Hematopoietic multipotent progenitor cell treated with erythropoietin and hydrocortisone succinate and interleukin-3 and kit ligand, for 17 days (in vitro differentiated cells): ENCODE measurements around the gene CHST11.
"Not testable (repeated sequence)": the region's sequence is repeated elsewhere in the genome, so short reads cannot be mapped to it uniquely, and the experiment has no call there.

Source experiments
- DNase-seq: peaks from one replicate; pipeline ENCODE4 v3.0.0-alpha.2; 2015; ENCODE audit warnings: low spot score

CHST11 gene

GRCh38 chr12:104769144-104769561 is 312.4 kb downstream of the CHST11 start:
- no peak for DNase-seq

DNA sequence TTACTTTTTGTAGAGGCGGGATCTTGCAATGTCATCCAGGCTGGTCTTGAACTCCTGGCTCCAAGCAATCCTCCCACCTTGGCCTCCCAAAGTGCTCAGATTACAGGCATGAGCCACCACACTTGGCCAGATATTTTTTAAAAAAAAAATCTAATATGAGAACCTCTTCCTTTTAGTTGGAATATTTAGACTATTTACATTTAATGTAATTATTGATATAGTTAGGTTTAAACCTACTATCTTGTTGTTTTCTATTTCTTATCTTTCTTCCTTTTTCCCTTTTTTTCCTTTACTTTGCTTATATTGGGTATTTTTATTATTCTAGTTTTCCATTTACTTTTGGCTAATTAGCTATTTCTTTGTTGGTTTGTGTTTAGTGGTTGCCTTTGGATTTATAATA is 315.6 kb downstream of the CHST11 start:
- no peak for DNase-seq

- DNase-seq: no peak
Measured at GRCh38 chr12:104775731-104776231, 319.0 kb downstream of the CHST11 start.

- no peak for DNase-seq
Measured at GRCh38 chr12:104779134-104779533, 322.4 kb downstream of the CHST11 start.

GRCh38 chr12:104782296-104782695 is 325.5 kb downstream of the CHST11 start:
- no peak for DNase-seq

GRCh38 chr12:104784592-104784991 is 327.8 kb downstream of the CHST11 start:
- DNase-seq: no peak

DNA sequence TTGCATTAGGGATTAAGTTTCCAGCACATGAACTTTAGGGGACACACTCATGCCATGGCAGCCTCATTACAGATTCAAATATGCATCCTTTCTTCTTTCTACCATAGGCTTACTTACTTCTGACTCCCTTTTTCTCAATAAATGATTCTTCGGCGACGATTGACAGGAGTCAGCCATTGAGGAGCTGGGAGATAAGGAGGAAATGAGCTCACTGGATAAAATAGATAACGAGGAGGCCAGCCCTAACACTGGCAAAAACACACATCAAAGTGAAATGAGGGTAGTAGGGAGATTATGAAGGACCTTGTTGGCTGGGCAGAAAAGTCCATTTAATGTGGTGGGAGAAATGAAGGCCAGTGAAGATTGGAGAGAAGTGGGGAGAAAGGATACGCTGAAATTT is 329.1 kb downstream of the CHST11 start:
- no peak for DNase-seq

DNA sequence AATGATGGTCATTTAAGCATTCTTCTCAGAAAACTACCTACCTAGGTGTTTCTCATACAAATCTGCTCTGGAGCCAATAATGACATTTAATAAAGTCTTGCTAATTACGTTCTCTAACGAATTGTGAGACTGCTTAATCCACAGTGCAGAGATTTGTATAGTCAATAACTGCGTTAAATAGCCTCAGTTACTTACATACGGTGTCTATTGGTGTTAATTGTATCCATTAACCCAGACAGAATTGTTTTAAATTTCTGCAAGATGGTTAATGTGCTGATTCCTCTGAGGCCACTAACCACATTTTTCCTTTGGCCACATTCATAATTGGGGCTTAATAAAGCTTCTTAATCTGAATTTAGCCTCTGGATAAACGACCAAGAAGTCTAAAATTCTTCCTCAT is 329.6 kb downstream of the CHST11 start:
- no peak for DNase-seq

DNA sequence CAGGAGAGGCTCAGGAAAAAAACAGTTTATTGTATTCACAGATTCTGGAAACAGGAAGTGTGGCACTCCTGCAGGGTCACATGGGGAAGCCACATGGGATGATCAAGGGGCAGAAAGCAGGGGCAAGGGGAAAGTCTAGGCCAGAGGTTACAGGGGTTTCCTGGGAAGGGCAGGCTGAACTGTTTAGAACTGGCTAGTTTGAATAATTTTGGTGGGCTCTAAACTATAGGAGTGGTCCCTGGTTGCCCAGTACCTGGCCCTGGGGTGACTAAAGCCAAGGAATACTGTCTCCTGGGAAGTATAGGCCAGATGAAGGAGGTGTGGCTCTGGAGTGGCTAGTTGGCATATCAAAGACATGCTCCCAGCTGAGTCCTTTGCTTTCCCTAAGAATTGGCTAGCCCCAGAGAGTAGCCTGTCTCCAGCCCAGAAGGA is 332.1 kb downstream of the CHST11 start:
- no peak for DNase-seq

DNA sequence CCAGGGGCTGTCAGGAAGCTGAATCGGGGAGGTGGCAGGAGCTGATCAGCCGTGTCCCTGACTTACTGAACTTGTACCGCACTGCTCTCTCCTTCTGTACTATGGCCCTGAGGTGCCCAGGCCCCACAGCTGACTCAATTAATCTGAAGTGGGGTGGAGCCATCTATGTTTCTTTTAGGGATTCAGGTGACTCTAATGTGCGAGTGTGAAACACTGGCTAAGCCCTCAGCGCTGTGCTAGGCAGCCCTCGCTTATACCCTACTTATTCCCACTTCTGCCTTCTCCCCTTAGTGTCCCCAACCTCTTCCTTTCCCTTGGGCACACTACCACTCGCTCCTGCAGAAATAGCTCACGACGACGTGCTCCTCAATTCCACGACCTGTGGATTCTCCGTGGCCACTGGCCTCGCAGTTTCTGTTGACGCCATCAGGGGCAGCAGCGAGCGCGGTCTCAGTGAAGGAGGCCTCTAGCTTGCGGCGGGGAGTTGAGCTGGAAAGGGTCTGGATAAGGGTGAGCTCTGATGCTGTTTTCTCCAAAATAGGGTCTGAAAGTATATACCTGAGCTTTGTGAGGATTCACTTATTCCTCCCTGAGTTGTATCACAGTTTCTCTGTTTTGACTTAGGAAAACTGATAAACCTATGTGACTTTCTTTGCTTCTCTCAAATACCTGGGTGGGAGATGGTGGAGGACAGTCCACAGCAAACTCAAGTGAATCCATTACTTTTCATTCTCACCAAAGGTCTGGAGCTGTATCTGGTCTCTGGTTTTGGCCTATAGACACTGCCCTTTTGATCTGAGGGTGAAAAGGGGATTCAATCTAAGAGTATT is 333.8 kb downstream of the CHST11 start:
- DNase-seq: peak; percentile 24

- no peak for DNase-seq
Measured at GRCh38 chr12:104792570-104792969, 335.8 kb downstream of the CHST11 start.

GRCh38 chr12:104793285-104793684 is 336.5 kb downstream of the CHST11 start:
- no peak for DNase-seq

- DNase-seq: no peak
Measured at GRCh38 chr12:104793968-104794367, 337.2 kb downstream of the CHST11 start.

DNA sequence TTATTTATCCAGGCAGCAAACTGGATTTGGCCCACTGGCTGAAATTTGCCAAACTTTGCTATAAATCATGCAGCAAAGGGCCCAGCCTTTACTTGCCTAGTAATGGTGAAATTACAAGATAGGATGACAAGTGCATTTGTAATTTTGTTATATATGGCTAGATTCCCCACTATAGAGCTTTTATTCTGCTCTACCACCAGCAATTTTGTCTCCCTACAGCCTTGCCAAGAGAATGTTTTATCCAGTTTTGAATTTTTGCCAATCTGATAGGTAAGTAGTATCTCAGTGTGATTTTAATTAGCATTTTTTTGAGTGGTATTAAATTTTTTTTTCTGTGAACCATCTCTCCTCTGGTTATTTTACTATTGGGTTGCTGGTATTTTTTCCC is 339.7 kb downstream of the CHST11 start:
- DNase-seq: no peak

DNA sequence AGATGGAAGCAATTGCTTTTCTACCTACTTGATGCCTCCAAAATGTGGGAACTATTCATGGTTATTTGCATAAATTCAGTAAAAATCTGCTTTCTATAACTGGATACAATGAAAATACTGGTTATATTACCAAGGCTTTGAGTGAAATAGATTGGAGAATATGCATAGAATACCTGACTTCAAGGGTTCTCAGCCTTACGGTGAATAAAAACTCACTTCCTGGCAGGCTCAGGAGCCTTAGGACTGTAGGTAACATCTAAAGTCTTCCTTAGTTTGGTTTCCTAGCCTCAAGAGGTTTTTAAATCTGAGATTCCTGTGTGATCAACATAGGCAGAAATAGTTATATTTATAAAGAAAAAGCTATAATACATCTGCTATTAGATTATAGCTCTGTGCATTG is 342.7 kb downstream of the CHST11 start:
- DNase-seq: no peak

- DNase-seq: no peak
Measured at GRCh38 chr12:104801005-104801404, 344.3 kb downstream of the CHST11 start.

DNA sequence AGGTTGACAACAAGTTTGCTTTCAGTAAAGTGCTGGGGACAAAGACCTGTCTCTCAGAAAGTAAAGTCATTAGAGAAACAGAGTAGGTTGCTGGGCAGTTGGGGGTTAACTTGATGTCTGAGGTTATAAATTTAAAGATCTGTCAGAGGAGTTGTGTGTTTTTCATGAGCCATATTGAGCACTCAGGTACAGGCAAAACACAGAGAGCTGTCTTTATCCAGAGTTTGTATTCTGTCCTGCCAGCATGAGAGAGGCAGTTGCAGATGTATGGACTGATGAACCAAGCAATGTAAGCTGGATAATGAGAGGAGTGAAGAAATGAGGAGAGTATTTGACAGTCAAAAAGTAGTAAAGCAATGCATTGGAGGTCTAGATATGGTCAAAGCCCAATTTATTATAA is 344.7 kb downstream of the CHST11 start:
- DNase-seq: no peak

- DNase-seq: no peak
Measured at GRCh38 chr12:104802208-104802607, 345.5 kb downstream of the CHST11 start.

DNA sequence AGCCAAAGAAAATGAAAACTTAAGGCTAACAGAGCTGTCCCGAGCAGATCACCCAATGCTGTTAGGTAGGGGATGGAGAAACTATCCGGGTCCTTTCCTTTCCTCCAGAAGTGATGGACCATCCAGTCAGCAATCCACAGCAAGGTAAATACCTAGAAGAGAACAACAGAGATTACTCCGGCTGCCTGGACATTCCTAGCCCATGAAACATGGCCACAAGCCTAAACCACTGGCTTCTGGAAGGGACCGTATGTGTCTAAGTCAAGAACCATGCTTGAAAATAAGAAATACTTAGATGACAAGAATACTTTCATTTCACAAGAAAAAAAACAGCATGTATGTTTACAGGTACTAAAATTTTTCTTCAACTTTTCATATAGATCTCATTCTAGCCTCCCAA is 348.4 kb downstream of the CHST11 start:
- no peak for DNase-seq

DNA sequence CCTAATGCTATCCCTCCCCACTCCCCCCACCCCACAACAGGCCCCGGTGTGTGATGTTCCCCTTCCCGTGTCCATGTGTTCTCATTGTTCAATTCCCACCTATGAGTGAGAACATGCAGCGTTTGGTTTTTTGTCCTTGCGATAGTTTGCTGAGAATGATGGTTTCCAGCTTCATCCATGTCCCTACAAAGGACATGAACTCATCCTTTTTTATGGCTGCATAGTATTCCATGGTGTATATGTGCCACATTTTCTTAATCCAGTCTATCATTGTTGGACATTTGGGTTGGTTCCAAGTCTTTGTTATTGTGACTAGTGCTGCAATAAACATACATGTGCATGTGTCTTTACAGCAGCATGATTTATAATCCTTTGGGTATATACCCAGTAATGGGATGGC is 349.4 kb downstream of the CHST11 start:
- DNase-seq: not testable (repeated sequence)

GRCh38 chr12:104809251-104809650 is 352.5 kb downstream of the CHST11 start:
- no peak for DNase-seq

GRCh38 chr12:104809706-104810385 is 353.1 kb downstream of the CHST11 start:
- no peak for DNase-seq
